Upper lobe of left lung (tissue), 6 donors: ENCODE measurements around the gene PATL2. TPM values are rescaled to one million over a fixed set of nuclear protein-coding genes. Genes with fewer than 3 reads are reported as not detected.

Experiments
- ATAC-seq, 2 donors: fragments of 200-7000 bp; cut with Tn5 transposase; one replicate each; pipeline ENCODE4 v1.9.1; 2022; ENCODE audit warnings: mild to moderate bottlenecking in 2 of 2, moderate library complexity in 2 of 2; ENCODE audit not compliant: low FRiP score in 2 of 2
- DNase-seq, 2 donors: peaks; one replicate each; pipeline ENCODE4 v3.0.0-alpha.2; 2019 to 2020
- H3K27ac ChIP-seq, 4 donors: fragments of 200-600 bp; sonication (generic); one replicate each; pipeline ENCODE4 v1.5.1; 2016 to 2019
- H3K27me3 ChIP-seq, 4 donors: fragments of 200-600 bp; sonication (generic); one replicate each; pipeline ENCODE4 v1.5.1; 2017 to 2019
- H3K36me3 ChIP-seq, 4 donors: fragments of 200-600 bp; sonication (generic); one replicate each; pipeline ENCODE4 v1.5.1; 2016 to 2019
- H3K4me1 ChIP-seq, 4 donors: fragments of 200-600 bp; sonication (generic); one replicate each; pipeline ENCODE4 v1.5.1; 2018 to 2019
- H3K4me3 ChIP-seq, 4 donors: fragments of 200-600 bp; sonication (generic); one replicate each; pipeline ENCODE4 v1.5.1; 2017 to 2019; ENCODE audit warnings: mild to moderate bottlenecking in 2 of 4, moderate library complexity in 1 of 4
- H3K9me3 ChIP-seq, 4 donors: fragments of 200-600 bp; sonication (generic); one replicate each; pipeline ENCODE4 v1.5.1; 2018 to 2019
- CTCF ChIP-seq, 6 experiments: fragments of 450-650 bp in 4 of 6; fragments of 200-600 bp in 2 of 6; sonication (generic) in 2 of 6; IDR thresholded peaks; one replicate each; pipeline ENCODE4 v1.5.1; 2016 to 2019; ENCODE audit warnings: antibody characterized with exemption in 6 of 6
- EP300 ChIP-seq, 4 donors: sonication (generic); formaldehyde crosslinking; IDR thresholded peaks; one replicate each; pipeline ENCODE4 v1.5.1; 2017; ENCODE audit warnings: antibody characterized with exemption in 4 of 4, control low read depth in 2 of 4
- POLR2A ChIP-seq, 4 donors: fragments of 450-650 bp; IDR thresholded peaks; one replicate each; pipeline ENCODE4 v1.5.1; 2016 to 2017; ENCODE audit warnings: antibody characterized with exemption in 4 of 4, mild to moderate bottlenecking in 2 of 4
- POLR2AphosphoS5 ChIP-seq, 2 donors: sonication (generic); formaldehyde crosslinking; IDR thresholded peaks; one replicate each; pipeline ENCODE4 v1.5.1; 2017; ENCODE audit warnings: antibody characterized with exemption in 2 of 2
- WGBS, 2 donors: methylation state at CpG; one replicate each; pipeline ENCODE4 v1.1.5; 2017 to 2018; 5-methylcytosine and 5-hydroxymethylcytosine counted together
- total RNA-seq, 6 donors: library from RNA; depleted of rRNA in 4 of 6; stranded (reverse); fragments of >200 nt in 4 of 6; gene quantifications; one replicate each; pipeline versions ENCODE4 v1.1.0 to v1.2.1, GENCODE V29; 2016 to 2021
- donor health status: DM: no; HTN: no; CAD: no; lungs with moderate emphysema.
- donor health status: DM: no; HTN: yes; CAD: no; lungs with severe emphysema.

The PATL2 gene
- total RNA-seq, 6 donors from 2014 or later: 2.6 to 30.4 (median 7.8) TPM

DNA sequence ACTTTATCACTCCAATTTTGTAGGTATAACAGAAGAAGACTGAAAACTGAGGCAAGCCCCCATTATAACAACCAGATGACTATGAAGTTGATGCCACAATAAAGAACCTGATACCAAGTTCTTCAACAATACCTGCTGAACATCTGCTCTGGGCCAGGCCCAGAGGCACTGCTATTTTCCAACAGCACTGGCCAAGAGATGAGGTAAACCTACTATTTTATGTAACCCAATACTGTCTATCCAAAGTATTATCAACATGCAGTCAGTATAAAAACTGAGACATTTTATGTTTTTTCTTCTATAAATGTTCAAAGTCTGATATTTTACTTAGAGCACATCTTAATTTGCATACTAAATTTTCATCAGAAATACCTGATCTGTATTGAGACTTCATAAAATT is 53.7 kb downstream of the PATL2 start:
- ATAC-seq (no peak), DNase-seq (no peak)
- Histone ChIP-seq H3K4me3 (no peak overlapping the region), H3K27ac (no peak overlapping the region), H3K27me3 (no peaks in the 10 kb centered on the region), H3K4me1 (peaks cover 7 to 13% (median 12%) of the 10 kb centered on the region in 4 donors), H3K36me3 (peaks cover 10 to 76% (median 28%) of the 10 kb centered on the region in 4 donors), H3K9me3 (no peaks in the 10 kb centered on the region)
- TF ChIP-seq CTCF (IDR thresholded peaks at IDR 0.05) (no peak), EP300 (IDR thresholded peaks at IDR 0.05) (no peak), POLR2A (IDR thresholded peaks at IDR 0.05) (no peak), POLR2AphosphoS5 (IDR thresholded peaks at IDR 0.05) (no peak)

- 78 to 82% methylated on average over 3 of the region's 3 CpGs for WGBS, 2 donors
- no peak for ATAC-seq
- peaks cover 10 to 80% (median 28%) of the 10 kb centered on the region in 4 donors for H3K36me3 ChIP-seq
- H3K27me3 ChIP-seq: no peaks in the 10 kb centered on the region
- no peak for TF ChIP-seq CTCF (IDR thresholded peaks at IDR 0.05)
- no peak for TF ChIP-seq POLR2A (IDR thresholded peaks at IDR 0.05)
- no peak for TF ChIP-seq POLR2AphosphoS5 (IDR thresholded peaks at IDR 0.05)
- TF ChIP-seq EP300 (IDR thresholded peaks at IDR 0.05): no peak
- no peak overlapping the region for H3K4me3 ChIP-seq
- H3K9me3 ChIP-seq: no peaks in the 10 kb centered on the region
- DNase-seq: no peak
- H3K27ac ChIP-seq: no peak overlapping the region
- peaks cover 2 to 8% (median 7%) of the 10 kb centered on the region in 4 donors for H3K4me1 ChIP-seq
These were observed 54.2 kb downstream of the PATL2 start for GRCh38 chr15:44656913-44657312.

DNA sequence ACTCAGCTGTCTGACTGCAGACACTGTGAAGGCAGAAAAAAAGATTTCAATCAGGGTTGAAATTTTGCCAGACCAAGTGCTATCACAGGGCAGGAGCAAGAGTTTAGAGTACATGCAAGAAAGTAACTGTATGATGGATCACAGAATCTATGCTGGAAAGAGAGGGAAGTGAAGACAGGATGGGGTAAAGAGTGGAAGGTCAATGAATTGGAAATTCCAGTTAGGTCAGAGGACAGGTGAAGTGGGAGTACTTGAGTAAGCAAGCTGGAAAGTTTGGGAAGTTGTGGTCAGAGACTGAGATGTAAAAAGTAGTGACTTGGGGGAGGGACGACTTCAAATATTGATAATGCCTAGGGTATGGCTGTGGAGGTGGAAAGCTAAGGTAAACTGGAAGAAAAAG is 54.8 kb downstream of the PATL2 start:
- 79 to 92% methylated on average over 1 of the region's 1 CpG for WGBS, 2 donors
- Histone ChIP-seq H3K9me3 (no peaks in the 10 kb centered on the region), H3K36me3 (peaks cover 15 to 86% (median 34%) of the 10 kb centered on the region in 4 donors), H3K27me3 (no peaks in the 10 kb centered on the region), H3K4me3 (no peak overlapping the region), H3K27ac (no peak overlapping the region), H3K4me1 (peaks cover 0 to 4% (median 2%) of the 10 kb centered on the region in 4 donors)
- no peak for ATAC-seq
- TF ChIP-seq CTCF (IDR thresholded peaks at IDR 0.05): no peak
- TF ChIP-seq POLR2A (IDR thresholded peaks at IDR 0.05): no peak
- TF ChIP-seq EP300 (IDR thresholded peaks at IDR 0.05): no peak
- TF ChIP-seq POLR2AphosphoS5 (IDR thresholded peaks at IDR 0.05): no peak
- DNase-seq: no peak

- WGBS, 2 donors: 85 to 92% methylated on average over 6 of the region's 6 CpGs
- no peak overlapping the region for H3K27ac ChIP-seq
- no peaks in the 10 kb centered on the region for H3K27me3 ChIP-seq
- no peaks in the 10 kb centered on the region for H3K9me3 ChIP-seq
- ATAC-seq (no peak), DNase-seq (no peak)
- no peak for TF ChIP-seq EP300 (IDR thresholded peaks at IDR 0.05)
- no peak for TF ChIP-seq POLR2AphosphoS5 (IDR thresholded peaks at IDR 0.05)
- TF ChIP-seq POLR2A (IDR thresholded peaks at IDR 0.05): no peak
- no peak for TF ChIP-seq CTCF (IDR thresholded peaks at IDR 0.05)
- H3K36me3 ChIP-seq: peaks cover 19 to 100% (median 48%) of the 10 kb centered on the region in 4 donors
- no peak overlapping the region for H3K4me3 ChIP-seq
- no peaks in the 10 kb centered on the region for H3K4me1 ChIP-seq
These were observed 56.3 kb downstream of the PATL2 start for GRCh38 chr15:44654858-44655257.

DNA sequence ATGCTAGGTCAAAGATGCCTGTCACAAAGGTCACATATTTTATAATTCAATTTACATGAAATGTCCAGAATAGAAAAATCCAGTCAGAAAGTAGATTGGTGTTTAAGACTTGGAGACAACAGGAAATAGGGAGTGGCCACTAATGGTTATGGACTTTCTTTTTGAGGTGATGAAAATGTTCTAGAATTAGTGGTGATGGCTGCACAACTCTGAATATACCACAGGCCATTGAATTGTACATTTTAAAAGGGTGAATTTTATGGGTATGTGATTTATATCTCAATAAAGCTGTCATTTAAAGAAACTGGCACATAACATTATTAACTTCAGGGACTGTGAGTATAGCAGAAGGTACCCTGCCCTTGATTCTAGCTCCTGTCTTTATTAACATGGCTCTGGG is 63.5 kb downstream of the PATL2 start:
- DNase-seq (no peak), ATAC-seq (no peak)
- H3K27me3 ChIP-seq: no peaks in the 10 kb centered on the region
- no peaks in the 10 kb centered on the region for H3K4me1 ChIP-seq
- H3K36me3 ChIP-seq: peaks cover 25 to 69% (median 43%) of the 10 kb centered on the region in 4 donors
- no peaks in the 10 kb centered on the region for H3K9me3 ChIP-seq
- no peak overlapping the region for H3K4me3 ChIP-seq
- no peak for TF ChIP-seq EP300 (IDR thresholded peaks at IDR 0.05)
- TF ChIP-seq POLR2AphosphoS5 (IDR thresholded peaks at IDR 0.05): no peak
- TF ChIP-seq POLR2A (IDR thresholded peaks at IDR 0.05): no peak
- H3K27ac ChIP-seq: no peak overlapping the region
